Transverse colon (tissue), 4 donors: ENCODE results near the gene PTGER3. TPM values are rescaled to one million over a fixed set of nuclear protein-coding genes. Genes with fewer than 3 reads are reported as not detected.

Source experiments
- DNase-seq: peaks from one replicate; pipeline ENCODE4 v3.0.0-alpha.2; 2019
- H3K27ac ChIP-seq, 4 donors: fragments of 200-600 bp; sonication (generic); 2 replicates each; pipeline ENCODE4 v1.5.1; 2016 to 2018; ENCODE audit warnings: inconsistent platforms in 4 of 4
- H3K27me3 ChIP-seq: fragments of 200-600 bp; sonication (generic); 2 replicates; pipeline ENCODE4 v1.5.1; 2017; ENCODE audit warnings: inconsistent platforms
- H3K36me3 ChIP-seq, 4 donors: fragments of 200-600 bp; sonication (generic); 2 replicates each; pipeline ENCODE4 v1.5.1; 2017 to 2019; ENCODE audit warnings: inconsistent platforms in 4 of 4
- H3K4me1 ChIP-seq, 4 donors: fragments of 200-600 bp; sonication (generic); 2 replicates each; pipeline ENCODE4 v1.5.1; 2017 to 2020; ENCODE audit warnings: inconsistent platforms in 4 of 4
- H3K4me3 ChIP-seq, 4 donors: fragments of 200-600 bp; sonication (generic); 1 replicate in 1 of 4; 2 replicates in 3 of 4; pipeline versions ENCODE4 v1.5.1 to v1.6.1; 2017 to 2019; ENCODE audit warnings: inconsistent platforms in 4 of 4
- H3K9me3 ChIP-seq, 2 donors: fragments of 200-600 bp; sonication (generic); 2 replicates each; pipeline ENCODE4 v1.5.1; 2017 to 2019; ENCODE audit warnings: inconsistent platforms in 2 of 2
- CTCF ChIP-seq, 5 experiments: fragments of 200-600 bp in 3 of 5; fragments of 450-650 bp in 2 of 5; sonication (generic) in 3 of 5; IDR thresholded peaks; 1 replicate in 2 of 5; 2 replicates in 3 of 5; pipeline ENCODE4 v1.5.1; 2016 to 2017; ENCODE audit warnings: antibody characterized with exemption in 5 of 5, inconsistent platforms in 3 of 5, mild to moderate bottlenecking in 2 of 5, moderate library complexity in 1 of 5
- EP300 ChIP-seq: sonication (generic); formaldehyde crosslinking; IDR thresholded peaks from one replicate; pipeline ENCODE4 v1.6.1; 2017; ENCODE audit warnings: antibody characterized with exemption, low read depth
- POLR2A ChIP-seq: fragments of 450-650 bp; IDR thresholded peaks from one replicate; pipeline ENCODE4 v1.6.1; 2016; ENCODE audit warnings: antibody characterized with exemption, mild to moderate bottlenecking, moderate library complexity
- POLR2AphosphoS5 ChIP-seq, 3 donors: sonication (generic); formaldehyde crosslinking; IDR thresholded peaks; one replicate each; pipeline ENCODE4 v1.6.1; 2016; ENCODE audit warnings: antibody characterized with exemption in 3 of 3
- WGBS, 2 donors: methylation state at CpG; one replicate each; pipeline ENCODE4 v1.1.5; 2018; ENCODE audit warnings: low coverage in 1 of 2; 5-methylcytosine and 5-hydroxymethylcytosine counted together
- in situ Hi-C, 4 donors: fragments of 200-750 bp; cut with MboI; loops; one replicate each; pipeline versions ENCODE4 v1.15.0 to v1.15.1; 2017; ENCODE audit warnings: low sequenced_read_pairs in 3 of 4, low pct_ligation_motif_present in 1 of 4, low pct_unique_long_range_greater_than_20kb in 1 of 4
- intact Hi-C: fragments of 100-400 bp; cut with DNase I; formaldehyde crosslinking; loops from one replicate; pipeline ENCODE4 v1.15.1; 2023; ENCODE audit warnings: low total_unique reads
- total RNA-seq, 4 donors: library from RNA; depleted of rRNA; stranded (reverse); fragments of >200 nt; gene quantifications; one replicate each; pipeline ENCODE4 v1.1.0, GENCODE V29; 2016

Gene PTGER3
- total RNA-seq, 4 donors from 2014 or later, result 4.8 to 37.0 (median 18.5) TPM

- intact Hi-C loops (no loop called here), in situ Hi-C loops (no loop called here)
- TF ChIP-seq POLR2AphosphoS5 (IDR thresholded peaks at IDR 0.05) (peak in 1 of 3 donors; percentile 78), EP300 (no peak)
- peak overlapping the region; percentile 67 to 81 (median 76) for H3K27ac ChIP-seq
- DNase-seq, result peak; percentile 45
- 49 to 60% methylated on average over 5 of the region's 5 CpGs for WGBS, 2 donors
- no peaks in the 10 kb centered on the region for H3K36me3 ChIP-seq
- H3K27me3 ChIP-seq, result no peaks in the 10 kb centered on the region
- H3K9me3 ChIP-seq, result no peaks in the 10 kb centered on the region
- peaks cover 0 to 48% (median 25%) of the 10 kb centered on the region in 4 donors for H3K4me1 ChIP-seq
- H3K4me3 ChIP-seq, result no peak overlapping the region
These were observed 41.1 kb upstream of the PTGER3 start for GRCh38 chr1:71088645-71089287.

- intact Hi-C loops, result no loop called here
- TF ChIP-seq POLR2A (no peak), POLR2AphosphoS5 (IDR thresholded peaks at IDR 0.05) (peak in 1 of 3 donors; percentile 49)
- Histone ChIP-seq H3K9me3 (no peaks in the 10 kb centered on the region), H3K4me1 (peaks cover 0 to 42% (median 25%) of the 10 kb centered on the region in 4 donors), H3K27me3 (no peaks in the 10 kb centered on the region), H3K4me3 (no peak overlapping the region), H3K27ac (peak overlapping the region; percentile 67 to 81 (median 76)), H3K36me3 (no peaks in the 10 kb centered on the region)
- WGBS, 2 donors, result 57% methylated on average over 1 of the region's 1 CpG; no CpG with 5 or more reads in 1 of the 2 donors
- DNase-seq, result peak; percentile 38
- in situ Hi-C loops, result no loop called here
These were observed 40.1 kb upstream of the PTGER3 start for GRCh38 chr1:71087713-71088112.

- intact Hi-C loops, result no loop called here
- in situ Hi-C loops, result no loop called here
- Histone ChIP-seq H3K27me3 (no peaks in the 10 kb centered on the region), H3K9me3 (no peaks in the 10 kb centered on the region), H3K36me3 (no peaks in the 10 kb centered on the region), H3K4me3 (no peak overlapping the region), H3K27ac (peak overlapping the region; percentile 67 to 81 (median 76)), H3K4me1 (peaks cover 0 to 42% (median 24%) of the 10 kb centered on the region in 4 donors)
- no peak for TF ChIP-seq POLR2AphosphoS5 (IDR thresholded peaks at IDR 0.05)
- no peak for TF ChIP-seq POLR2A
- TF ChIP-seq EP300, result no peak
- peak in 1 of 5 experiments; percentile 4 for TF ChIP-seq CTCF (IDR thresholded peaks at IDR 0.05)
- no peak for DNase-seq
These were observed 39.4 kb upstream of the PTGER3 start for GRCh38 chr1:71087060-71087459.

- DNase-seq, result no peak
- Histone ChIP-seq H3K4me3 (no peak overlapping the region), H3K9me3 (no peaks in the 10 kb centered on the region), H3K27ac (no peak overlapping the region), H3K36me3 (no peaks in the 10 kb centered on the region), H3K4me1 (peaks cover 0 to 41% (median 24%) of the 10 kb centered on the region in 4 donors), H3K27me3 (no peaks in the 10 kb centered on the region)
- intact Hi-C loops (no loop called here), in situ Hi-C loops (no loop called here)
- no peak for TF ChIP-seq POLR2A
- TF ChIP-seq EP300, result no peak
- no peak for TF ChIP-seq CTCF (IDR thresholded peaks at IDR 0.05)
- no peak for TF ChIP-seq POLR2AphosphoS5 (IDR thresholded peaks at IDR 0.05)
- WGBS, 2 donors, result 78 to 80% methylated on average over 1 of the region's 1 CpG
These were observed 38.7 kb upstream of the PTGER3 start for GRCh38 chr1:71086331-71086730.

- 61 to 67% methylated on average over 2 of the region's 2 CpGs for WGBS, 2 donors
- in situ Hi-C loops, result no loop called here
These were observed 35.7 kb upstream of the PTGER3 start for GRCh38 chr1:71083271-71083670.

More at GRCh38 chr1:71083271-71083670, 35.7 kb upstream of the PTGER3 start:
- H3K36me3 ChIP-seq, result peaks cover 0 to 2% (median 0%) of the 10 kb centered on the region in 4 donors
- H3K4me1 ChIP-seq, result peaks cover 7 to 39% (median 23%) of the 10 kb centered on the region in 4 donors
- no peaks in the 10 kb centered on the region for H3K27me3 ChIP-seq
- no peak for DNase-seq
- H3K4me3 ChIP-seq, result no peak overlapping the region
- no peaks in the 10 kb centered on the region for H3K9me3 ChIP-seq
- TF ChIP-seq CTCF (IDR thresholded peaks at IDR 0.05) (no peak), POLR2A (no peak), EP300 (no peak), POLR2AphosphoS5 (IDR thresholded peaks at IDR 0.05) (no peak)
- H3K27ac ChIP-seq, result no peak overlapping the region
- intact Hi-C loops, result no loop called here
